ENCODE measurements around the gene RHBDD1.

DNA sequence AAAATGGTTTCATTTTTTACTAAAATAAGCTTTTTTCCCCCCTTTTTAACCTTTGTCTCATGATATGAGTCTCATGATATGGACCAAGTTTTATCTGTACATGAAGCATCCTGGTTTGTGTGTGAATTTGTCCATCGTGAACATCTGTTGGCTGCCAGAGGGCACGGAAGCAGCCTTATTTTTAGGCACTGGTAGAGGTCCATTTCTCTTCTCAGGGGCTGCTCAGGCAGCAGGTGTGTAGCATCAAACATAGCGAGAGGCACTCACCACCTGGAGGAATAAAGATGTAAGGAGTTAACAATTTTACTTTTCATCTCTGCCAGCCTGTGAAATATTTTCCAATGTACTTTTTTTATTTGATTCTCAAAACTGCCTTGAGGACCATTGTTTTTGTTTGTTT, 134.5 kb downstream of the RHBDD1 start:
- TF ChIP-seq POLR2A (IDR thresholded peaks at IDR 0.05), result no peak
- TF ChIP-seq, protein P1, sequence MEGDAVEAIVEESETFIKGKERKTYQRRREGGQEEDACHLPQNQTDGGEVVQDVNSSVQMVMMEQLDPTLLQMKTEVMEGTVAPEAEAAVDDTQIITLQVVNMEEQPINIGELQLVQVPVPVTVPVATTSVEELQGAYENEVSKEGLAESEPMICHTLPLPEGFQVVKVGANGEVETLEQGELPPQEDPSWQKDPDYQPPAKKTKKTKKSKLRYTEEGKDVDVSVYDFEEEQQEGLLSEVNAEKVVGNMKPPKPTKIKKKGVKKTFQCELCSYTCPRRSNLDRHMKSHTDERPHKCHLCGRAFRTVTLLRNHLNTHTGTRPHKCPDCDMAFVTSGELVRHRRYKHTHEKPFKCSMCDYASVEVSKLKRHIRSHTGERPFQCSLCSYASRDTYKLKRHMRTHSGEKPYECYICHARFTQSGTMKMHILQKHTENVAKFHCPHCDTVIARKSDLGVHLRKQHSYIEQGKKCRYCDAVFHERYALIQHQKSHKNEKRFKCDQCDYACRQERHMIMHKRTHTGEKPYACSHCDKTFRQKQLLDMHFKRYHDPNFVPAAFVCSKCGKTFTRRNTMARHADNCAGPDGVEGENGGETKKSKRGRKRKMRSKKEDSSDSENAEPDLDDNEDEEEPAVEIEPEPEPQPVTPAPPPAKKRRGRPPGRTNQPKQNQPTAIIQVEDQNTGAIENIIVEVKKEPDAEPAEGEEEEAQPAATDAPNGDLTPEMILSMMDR (IDR thresholded peaks at IDR 0.05), result no peak

Measured in lower leg skin (tissue), 3 donors.